ENCODE data around the gene KCNJ6. TPM values are rescaled to one million over a fixed set of nuclear protein-coding genes. Genes with fewer than 3 reads are reported as not detected.

Gene KCNJ6
- total and polyA plus RNA-seq, 3 donors from 2014 or later, result 0.24 to 0.25 (median 0.25) TPM

- WGBS, 2 donors, result 66 to 79% methylated on average over 2 of the region's 2 CpGs
- Histone ChIP-seq H3K9me3 (no peaks in the 10 kb centered on the region), H3K27ac (no peak overlapping the region), H3K4me1 (no peaks in the 10 kb centered on the region), H3K27me3 (no peaks in the 10 kb centered on the region), H3K4me3 (no peak overlapping the region), H3K36me3 (ENCODE audit: low read depth, missing control alignments) (no peaks in the 10 kb centered on the region)
- no peak for TF ChIP-seq POLR2A (IDR thresholded peaks at IDR 0.05)
- intact Hi-C loops (cut with DNase I; ENCODE audit: low total_unique reads), result no loop called here
- no peak for DNase-seq
These were observed 285.4 kb downstream of the KCNJ6 start for GRCh38 chr21:37630872-37631271.

- no peaks in the 10 kb centered on the region for H3K27me3 ChIP-seq
- 93 to 98% methylated on average over 3 of the region's 3 CpGs for WGBS, 2 donors
- no peak for TF ChIP-seq CTCF (IDR thresholded peaks at IDR 0.05)
- no peak for TF ChIP-seq POLR2A (IDR thresholded peaks at IDR 0.05)
- H3K4me1 ChIP-seq, result peaks cover under 1% of the 10 kb centered on the region
- no peak overlapping the region for H3K27ac ChIP-seq
- intact Hi-C loops (cut with DNase I; ENCODE audit: low total_unique reads), result no loop called here
- H3K9me3 ChIP-seq, result no peaks in the 10 kb centered on the region
- H3K36me3 ChIP-seq (ENCODE audit: low read depth, missing control alignments), result no peaks in the 10 kb centered on the region
- no peak overlapping the region for H3K4me3 ChIP-seq
- no peak for DNase-seq
These were observed 287.9 kb downstream of the KCNJ6 start for GRCh38 chr21:37628362-37628761.

GRCh38 chr21:37627561-37627960, 288.7 kb downstream of the KCNJ6 start:
- H3K4me1 ChIP-seq, result peaks cover 8% of the 10 kb centered on the region
- no peak overlapping the region for H3K27ac ChIP-seq
- intact Hi-C loops (cut with DNase I; ENCODE audit: low total_unique reads), result no loop called here
- DNase-seq, result no peak
- H3K9me3 ChIP-seq, result no peaks in the 10 kb centered on the region
- TF ChIP-seq POLR2A (IDR thresholded peaks at IDR 0.05) (no peak), CTCF (IDR thresholded peaks at IDR 0.05) (no peak)
- H3K36me3 ChIP-seq (ENCODE audit: low read depth, missing control alignments), result no peaks in the 10 kb centered on the region
- 92% methylated on average over 2 of the region's 2 CpGs for WGBS, 2 donors
- no peak overlapping the region for H3K4me3 ChIP-seq
- no peaks in the 10 kb centered on the region for H3K27me3 ChIP-seq

- DNase-seq, result no peak
- Histone ChIP-seq H3K9me3 (no peaks in the 10 kb centered on the region), H3K4me1 (peaks cover 8% of the 10 kb centered on the region), H3K27me3 (no peaks in the 10 kb centered on the region), H3K27ac (no peak overlapping the region), H3K36me3 (ENCODE audit: low read depth, missing control alignments) (no peaks in the 10 kb centered on the region), H3K4me3 (no peak overlapping the region)
- TF ChIP-seq POLR2A (IDR thresholded peaks at IDR 0.05) (no peak), CTCF (IDR thresholded peaks at IDR 0.05) (no peak)
- intact Hi-C loops (cut with DNase I; ENCODE audit: low total_unique reads), result no loop called here
- 52 to 67% methylated on average over 4 of the region's 4 CpGs for WGBS, 2 donors
These were observed 289.2 kb downstream of the KCNJ6 start for GRCh38 chr21:37627074-37627473.

GRCh38 chr21:37626320-37626719, 289.9 kb downstream of the KCNJ6 start:
- no peak for TF ChIP-seq CTCF (IDR thresholded peaks at IDR 0.05)
- TF ChIP-seq POLR2A (IDR thresholded peaks at IDR 0.05), result no peak
- Histone ChIP-seq H3K27me3 (no peaks in the 10 kb centered on the region), H3K9me3 (no peaks in the 10 kb centered on the region), H3K27ac (no peak overlapping the region), H3K4me3 (no peak overlapping the region), H3K36me3 (ENCODE audit: low read depth, missing control alignments) (no peaks in the 10 kb centered on the region), H3K4me1 (peaks cover 9% of the 10 kb centered on the region)
- 81 to 92% methylated on average over 6 of the region's 6 CpGs for WGBS, 2 donors
- intact Hi-C loops (cut with DNase I; ENCODE audit: low total_unique reads), result no loop called here
- DNase-seq, result no peak

All from testis (tissue), 3 donors.